IMR-90 (cell line): ENCODE results near the gene SPIN1. TPM values are rescaled to one million over a fixed set of nuclear protein-coding genes. Genes with fewer than 3 reads are reported as not detected.

Experiments
- ATAC-seq: fragments of 200-7000 bp; cut with Tn5 transposase; 2 replicates; pipeline ENCODE4 v1.9.1; 2020; ENCODE audit warnings: low read depth, mild to moderate bottlenecking, moderate library complexity
- BruUV-seq: library from RNA; stranded (reverse); fragments of 400-500 nt; replicated peaks from 2 replicates; lab custom pipeline; 2021; lab: Mats Ljungman, UMichigan
- CTCF ChIA-PET: fragments of 300-600 bp; formaldehyde crosslinking; extraction: SDS; loops from one replicate; lab custom pipeline; 2021; ENCODE audit warnings: antibody characterized with exemption; lab: Yijun Ruan, JAX
- POLR2A ChIA-PET: fragments of 300-600 bp; sonication (Branson Sonifier 250); formaldehyde crosslinking; loops from one replicate; lab custom pipeline; 2022; ENCODE audit warnings: antibody characterized with exemption; ENCODE audit not compliant: unreplicated experiment; lab: Charles Lee
- DNase-seq: peaks from one replicate; pipeline ENCODE4 v3.0.0; 2013
- H2AFZ ChIP-seq: replicated peaks from 2 replicates; pipeline ENCODE3; 2013; ENCODE audit warnings: low read length, mild to moderate bottlenecking; ENCODE audit not compliant: poor library complexity
- H2AK5ac ChIP-seq: 2 replicates; pipeline ENCODE4 v1.6.1; 2013; ENCODE audit warnings: low read depth, low read length, inconsistent platforms
- H2AK9ac ChIP-seq: replicated peaks from 2 replicates; pipeline ENCODE3; 2013; ENCODE audit warnings: mild to moderate bottlenecking, low read depth, low read length, moderate library complexity; ENCODE audit not compliant: poor library complexity
- H2BK120ac ChIP-seq: 2 replicates; pipeline ENCODE4 v1.6.1; 2013; ENCODE audit warnings: low read depth, low read length, inconsistent platforms
- H2BK15ac ChIP-seq: 3 replicates; pipeline ENCODE4 v1.6.1; 2013; ENCODE audit warnings: low read depth, low read length, inconsistent platforms
- H2BK20ac ChIP-seq: 2 replicates; pipeline ENCODE4 v1.6.1; 2013; ENCODE audit warnings: low read depth, mild to moderate bottlenecking, inconsistent platforms, low read length, moderate library complexity
- H2BK5ac ChIP-seq: 2 replicates; pipeline ENCODE4 v1.6.1; 2013; ENCODE audit warnings: mild to moderate bottlenecking, low read depth, low read length, inconsistent platforms; ENCODE audit not compliant: poor library complexity, severe bottlenecking
- H3K14ac ChIP-seq: replicated peaks from 2 replicates; pipeline ENCODE4 v1.6.1; 2013; ENCODE audit warnings: low read depth, low read length, inconsistent platforms
- H3K18ac ChIP-seq: 2 replicates; pipeline ENCODE4 v1.6.1; 2013; ENCODE audit warnings: low read depth, low read length, control low read depth
- H3K23ac ChIP-seq: 2 replicates; pipeline ENCODE4 v1.6.1; 2013; ENCODE audit warnings: low read depth, low read length, inconsistent platforms
- H3K27ac ChIP-seq: 2 replicates; pipeline ENCODE4 v1.5.1; 2013; ENCODE audit warnings: mild to moderate bottlenecking, control low read depth, low read length; ENCODE audit not compliant: insufficient read depth
- H3K27me3 ChIP-seq: 2 replicates; pipeline ENCODE4 v1.6.1; 2013; ENCODE audit warnings: low read length; ENCODE audit not compliant: control insufficient read depth, insufficient read depth
- H3K36me3 ChIP-seq: 2 replicates; pipeline ENCODE4 v1.6.1; 2013; ENCODE audit warnings: low read length, mixed read lengths; ENCODE audit not compliant: control insufficient read depth, insufficient read depth
- H3K4ac ChIP-seq: 2 replicates; pipeline ENCODE4 v1.6.1; 2013; ENCODE audit warnings: low read depth, low read length, inconsistent platforms
- H3K4me1 ChIP-seq: 2 replicates; pipeline ENCODE4 v1.6.1; 2013; ENCODE audit warnings: low read length, mixed read lengths; ENCODE audit not compliant: control insufficient read depth, insufficient read depth
- H3K4me2 ChIP-seq: 2 replicates; pipeline ENCODE4 v1.6.1; 2013; ENCODE audit warnings: low read depth, mild to moderate bottlenecking, control low read depth, low read length, moderate library complexity
- H3K4me3 ChIP-seq: 2 replicates; pipeline ENCODE4 v1.5.1; 2013; ENCODE audit warnings: low read depth, mild to moderate bottlenecking, control low read depth, low read length, moderate library complexity; ENCODE audit not compliant: insufficient read depth
- H3K56ac ChIP-seq: 2 replicates; pipeline ENCODE4 v1.6.1; 2013; ENCODE audit warnings: low read length, inconsistent platforms; ENCODE audit not compliant: insufficient read depth; ENCODE audit errors: extremely low read depth
- H3K79me1 ChIP-seq, 2 experiments: 2 replicates each; pipeline ENCODE4 v1.6.1; 2013; ENCODE audit warnings: low read length in 2 of 2, inconsistent platforms in 1 of 2, low read depth in 1 of 2
- H3K9ac ChIP-seq: 2 replicates; pipeline ENCODE4 v1.6.1; 2013; ENCODE audit warnings: low read depth, low read length, control low read depth
- H3K9me1 ChIP-seq: 2 replicates; pipeline ENCODE4 v1.6.1; 2013; ENCODE audit warnings: low read length, inconsistent platforms; ENCODE audit not compliant: insufficient read depth
- H3K9me3 ChIP-seq: 2 replicates; pipeline ENCODE4 v1.6.1; 2013; ENCODE audit warnings: low read length; ENCODE audit not compliant: control insufficient read depth, insufficient read depth
- H4K20me1 ChIP-seq: 2 replicates; pipeline ENCODE4 v1.6.1; 2013; ENCODE audit warnings: low read length, inconsistent platforms; ENCODE audit not compliant: insufficient read depth
- H4K5ac ChIP-seq: 2 replicates; pipeline ENCODE4 v1.6.1; 2013; ENCODE audit warnings: mild to moderate bottlenecking, low read depth, low read length, control low read depth
- H4K8ac ChIP-seq, 2 experiments: 2 replicates each; pipeline ENCODE4 v1.6.1; 2013; ENCODE audit warnings: low read depth in 2 of 2, low read length in 2 of 2, control low read depth in 1 of 2, inconsistent platforms in 1 of 2
- H4K91ac ChIP-seq: 2 replicates; pipeline ENCODE4 v1.6.1; 2013; ENCODE audit warnings: low read depth, low read length, inconsistent platforms; ENCODE audit not compliant: insufficient read depth
- BHLHE40 ChIP-seq: fragments of 150-350 bp; IDR thresholded peaks from 2 replicates; pipeline ENCODE4 v1.6.1; 2016; ENCODE audit warnings: mild to moderate bottlenecking, low read depth, low read length
- CEBPB ChIP-seq: IDR thresholded peaks from 2 replicates; pipeline ENCODE4 v1.6.1; 2012; ENCODE audit warnings: low read depth, low read length, improper control_type of control experiment
- CHD1 ChIP-seq: IDR thresholded peaks from 2 replicates; pipeline ENCODE4 v1.6.1; 2012; ENCODE audit warnings: low read depth, low read length, improper control_type of control experiment
- CTCF ChIP-seq: conservative IDR thresholded peaks from 2 replicates; pipeline ENCODE4 v1.5.1; 2012; ENCODE audit warnings: mild to moderate bottlenecking, low read depth, low read length, improper control_type of control experiment
- FOS ChIP-seq: fragments of 150-350 bp; IDR thresholded peaks from 2 replicates; pipeline ENCODE4 v1.6.1; 2016; ENCODE audit warnings: low read depth, low read length
- MAZ ChIP-seq: IDR thresholded peaks from 2 replicates; pipeline ENCODE4 v1.6.1; 2012; ENCODE audit warnings: low read depth, mild to moderate bottlenecking, low read length, improper control_type of control experiment, moderate library complexity, borderline replicate concordance
- MXI1 ChIP-seq: IDR thresholded peaks from 2 replicates; pipeline ENCODE4 v1.6.1; 2012; ENCODE audit warnings: low read depth, mild to moderate bottlenecking, low read length, moderate library complexity, borderline replicate concordance
- NFE2L2 ChIP-seq: fragments of 150-350 bp; IDR thresholded peaks from 2 replicates; pipeline ENCODE4 v1.6.1; 2016; ENCODE audit warnings: low read depth, mild to moderate bottlenecking, low read length
- POLR2A ChIP-seq: IDR thresholded peaks from 2 replicates; pipeline ENCODE4 v1.6.1; 2012; ENCODE audit warnings: mild to moderate bottlenecking, low read depth, low read length
- RAD21 ChIP-seq: IDR thresholded peaks from 2 replicates; pipeline ENCODE4 v1.6.1; 2012; ENCODE audit warnings: low read length, improper control_type of control experiment
- RFX5 ChIP-seq: IDR thresholded peaks from 2 replicates; pipeline ENCODE4 v1.8.0; 2012; ENCODE audit warnings: low read depth, mild to moderate bottlenecking, low read length, moderate library complexity
- SMC3 ChIP-seq: fragments of 150-350 bp; IDR thresholded peaks from 2 replicates; pipeline ENCODE4 v1.6.1; 2016; ENCODE audit warnings: low read depth, mild to moderate bottlenecking, antibody characterized with exemption, low read length, moderate library complexity
- USF2 ChIP-seq: fragments of 150-350 bp; IDR thresholded peaks from 2 replicates; pipeline ENCODE4 v1.6.1; 2017; ENCODE audit warnings: mild to moderate bottlenecking, antibody characterized with exemption, low read length, low read depth
- WGBS, 2 experiments: methylation state at CpG; one replicate each; pipeline versions ENCODE4 v1.1.5 to v1.1.7; 2013; ENCODE audit warnings: missing lambda C conversion rate in 2 of 2; ENCODE audit not compliant: insufficient read length in 1 of 2; ENCODE audit errors: extremely low coverage in 2 of 2; 5-methylcytosine and 5-hydroxymethylcytosine counted together
- dilution Hi-C: fragments of 300-500 bp; cut with HindIII; formaldehyde crosslinking; loops from one replicate; pipeline ENCODE4 v1.14.3; 2018; ENCODE audit warnings: low sequenced_read_pairs; ENCODE audit not compliant: unreplicated experiment
- in situ Hi-C: fragments of 300-500 bp; cut with MboI; formaldehyde crosslinking; loops from 3 replicates; pipeline ENCODE4 v1.14.3; 2019; ENCODE audit warnings: low sequenced_read_pairs, inconsistent platforms, mixed read lengths
- intact Hi-C: fragments of 100-400 bp; cut with micrococcal nuclease; formaldehyde crosslinking; loops from 2 replicates; pipeline ENCODE4 v1.10.0; 2022
- polyA plus RNA-seq, 3 experiments: library from polyadenylated mRNA; depleted of rRNA; stranded (reverse); fragments of >200 nt; gene quantifications; 2 replicates each; pipeline ENCODE4 v1.2.3, GENCODE V29; 2012; ENCODE audit warnings: low replicate concordance in 1 of 3
- total RNA-seq: library from RNA; depleted of rRNA; stranded (reverse); fragments of >200 nt; gene quantifications from 2 replicates; pipeline ENCODE4 v1.2.3, GENCODE V29; 2012

Gene SPIN1
- total and polyA plus RNA-seq, 2 of the 4 experiments (the other 2 are of a cell fraction): 63.3 to 141 TPM

DNA sequence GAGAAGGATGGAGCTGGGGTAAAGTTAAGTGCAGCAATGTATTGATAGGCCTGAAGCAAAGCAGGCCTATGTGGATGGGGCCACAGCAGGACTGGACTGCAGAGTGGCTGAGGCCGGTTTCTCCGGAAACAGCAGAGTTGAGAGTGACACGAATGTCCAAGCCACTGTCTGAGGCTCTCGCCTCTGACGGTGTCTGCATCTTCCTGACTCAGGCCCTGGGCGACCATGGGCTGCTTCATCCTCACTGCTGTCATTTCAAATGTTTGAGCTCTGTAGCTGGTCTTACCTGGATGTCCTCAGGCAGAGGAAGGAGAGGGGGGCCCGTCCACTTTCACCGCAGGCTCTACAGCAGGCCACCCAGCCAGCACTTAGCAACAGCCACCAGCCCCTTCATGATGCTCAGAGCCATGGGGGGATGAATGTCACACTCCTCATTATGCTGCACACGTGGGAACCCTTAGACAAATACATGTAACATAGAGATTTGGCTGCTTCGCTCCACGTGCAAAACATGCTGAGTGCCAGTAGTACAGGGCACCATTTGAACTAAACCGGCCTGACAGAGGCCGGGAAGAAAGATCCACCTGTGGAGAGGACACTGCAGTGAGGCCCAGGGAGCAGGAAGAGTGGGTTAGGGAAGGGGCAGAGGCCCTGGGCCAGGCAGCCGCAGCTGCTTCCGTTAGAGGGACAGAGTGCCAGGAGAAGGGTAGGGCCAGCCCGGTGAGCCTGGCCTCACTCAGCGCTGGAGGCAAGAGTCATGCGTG lies 115.0 kb downstream of the SPIN1 start:
- H3K14ac ChIP-seq: no peak overlapping the region
- H2BK15ac ChIP-seq: no peak overlapping the region
- H3K4me3 ChIP-seq: no peak overlapping the region
- WGBS, 2 experiments: 87% methylated on average over 6 of the region's 18 CpGs; no CpG with 5 or more reads in 1 of the 2 experiments
- H3K23ac ChIP-seq: no peak overlapping the region
- BruUV-seq: no TSS peak
- no peak overlapping the region for H2BK20ac ChIP-seq
- no peak overlapping the region for H3K4me2 ChIP-seq
- DNase-seq (no peak), ATAC-seq (no peak)
- H3K4ac ChIP-seq: 0 out of 2 replicates have a peak overlapping the region, but pooled peaks have one; percentile 8
- intact Hi-C loops: no loop called here
- H3K18ac ChIP-seq: no peak overlapping the region
- no peak overlapping the region; a peak in 1 of 4 replicates for H4K8ac ChIP-seq
- in situ Hi-C loops: no loop called here
- peaks cover 8% of the 10 kb centered on the region; the same call in 1 of the 2 replicates for H3K9me1 ChIP-seq
- no peaks in the 10 kb centered on the region for H3K4me1 ChIP-seq
- no peak overlapping the region for H4K91ac ChIP-seq
- POLR2A ChIA-PET: no interaction called here
- no peak overlapping the region for H2BK5ac ChIP-seq
- H3K9ac ChIP-seq: no peak overlapping the region
- H2BK120ac ChIP-seq: no peak overlapping the region
- no peak overlapping the region for H3K27ac ChIP-seq
- H2AFZ ChIP-seq: peak overlapping the region; percentile 28
- dilution Hi-C loops: no loop called here
- H4K5ac ChIP-seq: no peak overlapping the region
- H3K56ac ChIP-seq: no peak overlapping the region
- no peaks in the 10 kb centered on the region for H3K27me3 ChIP-seq
- no peaks in the 10 kb centered on the region for H3K79me1 ChIP-seq
- peak overlapping the region; percentile 0 for H2AK9ac ChIP-seq
- H3K36me3 ChIP-seq: no peaks in the 10 kb centered on the region
- TF ChIP-seq USF2 (no peak), CTCF (no peak), CEBPB (no peak), BHLHE40 (no peak), RAD21 (no peak), NFE2L2 (no peak), MAZ (no peak), CHD1 (no peak), SMC3 (no peak), POLR2A (no peak), FOS (no peak), MXI1 (no peak), RFX5 (no peak)
- no peaks in the 10 kb centered on the region for H4K20me1 ChIP-seq
- CTCF ChIA-PET: no interaction called here
- no peaks in the 10 kb centered on the region for H3K9me3 ChIP-seq
- no peak overlapping the region; the same call in 1 of the 2 replicates for H2AK5ac ChIP-seq
